Measurements from ENCODE around the gene IL15.

GRCh38 chr4:141711211-141711610 is 74.8 kb downstream of the IL15 start:
- no peak for TF ChIP-seq EZH2 (IDR thresholded peaks at IDR 0.05; ENCODE audit: borderline replicate concordance, low read length)
- peak; percentile 68 to 80 for TF ChIP-seq CTCF (conservative IDR thresholded peaks at IDR 0.05 in 1 of 2, IDR thresholded peaks at IDR 0.05 in 1 of 2; ENCODE audit: extremely low read depth in 1 of 2, insufficient read depth in 1 of 2, low read depth in 1 of 2, low read length in 2 of 2)
